Left forelimb (tissue), 1 donor: Measurements from ENCODE around the gene SYCP2.

ENCODE experiments used
- DNase-seq: peaks from one replicate; pipeline ENCODE4 v3.0.0-alpha.2; 2018; ENCODE audit warnings: low spot score

SYCP2 gene

DNA sequence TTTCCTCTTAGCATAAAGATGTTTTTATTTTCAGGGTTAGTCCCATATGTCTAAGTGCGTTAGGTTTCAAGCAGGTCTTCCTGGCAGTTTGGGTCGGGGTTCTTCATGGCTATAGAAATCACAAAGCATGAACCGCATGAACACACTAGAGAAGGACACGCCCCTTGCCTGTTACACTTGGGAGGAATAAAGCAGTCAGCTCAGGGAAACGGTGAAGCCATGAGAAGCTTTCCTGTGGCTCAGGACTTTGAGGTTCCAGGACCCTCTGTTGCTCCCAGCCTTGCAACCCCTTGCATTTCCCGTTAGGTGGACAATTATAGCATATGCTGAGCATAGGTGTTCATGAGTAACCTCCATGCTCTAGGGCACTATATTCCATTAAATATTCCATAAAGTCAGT lies 96.7 kb downstream of the SYCP2 start:
- DNase-seq: no peak

DNA sequence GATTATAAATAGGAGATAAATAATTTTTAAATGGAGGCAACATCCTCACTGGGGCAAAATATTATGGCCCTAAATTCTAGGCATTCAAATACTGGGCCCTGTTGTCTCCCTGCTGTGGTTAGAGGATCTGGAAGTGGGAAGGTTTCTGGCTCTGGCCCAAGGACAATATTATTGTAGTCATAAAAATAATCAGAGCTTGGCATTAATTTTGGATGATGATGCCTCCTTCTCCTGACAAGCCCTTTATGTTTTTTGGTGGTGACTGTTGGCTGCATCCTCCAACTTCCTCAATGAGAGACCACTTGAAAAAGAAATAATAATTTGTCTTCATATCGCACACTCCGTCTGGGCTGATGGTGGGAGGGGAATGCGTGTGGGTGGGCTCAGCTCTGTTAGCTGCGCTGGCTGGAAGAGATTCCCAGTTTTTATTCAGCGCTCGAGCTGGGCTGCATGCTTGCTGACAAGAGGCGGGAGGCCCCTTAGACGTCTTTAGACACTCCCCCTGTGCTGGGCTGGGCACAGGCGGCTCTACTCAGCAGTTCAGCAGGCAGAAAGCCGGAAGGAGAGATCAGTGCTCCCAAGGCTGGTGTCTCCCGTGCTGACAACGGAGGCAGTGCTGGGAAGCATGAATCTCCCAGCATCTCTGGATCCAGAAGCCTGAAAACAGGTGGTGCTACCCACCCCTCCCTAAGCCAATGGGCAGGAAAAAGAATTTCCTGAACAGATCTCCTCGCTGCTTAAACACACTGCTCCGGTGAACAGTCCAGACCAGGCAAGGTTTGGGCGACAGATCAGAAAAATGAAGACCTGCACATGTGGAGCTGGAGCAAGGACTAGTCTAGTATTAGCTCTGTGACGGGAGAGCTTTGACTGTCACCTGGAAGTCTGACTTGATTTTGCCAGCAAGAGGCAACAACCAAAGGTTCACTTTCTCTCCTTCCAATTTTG lies 97.7 kb downstream of the SYCP2 start:
- DNase-seq: peak; percentile 69

DNA sequence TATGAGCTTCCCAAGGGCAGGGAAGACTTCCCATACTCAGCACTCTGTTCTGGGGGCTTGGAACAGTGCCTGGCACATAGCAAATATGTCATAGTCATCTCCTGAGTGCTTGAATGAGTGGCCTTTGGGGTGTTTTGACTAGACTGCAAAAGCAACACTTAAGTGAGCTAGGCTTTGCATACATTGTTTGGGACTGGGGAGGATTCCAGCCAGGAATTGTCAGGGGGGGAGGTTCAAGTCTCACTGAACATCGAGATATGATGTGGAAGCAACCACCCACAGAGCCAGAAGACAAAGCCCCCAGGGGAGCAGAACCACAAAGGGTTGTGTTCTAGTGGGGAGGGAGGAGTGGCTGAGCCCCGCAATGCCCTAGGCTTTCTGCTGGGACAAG lies 98.4 kb downstream of the SYCP2 start:
- peak; percentile 53 for DNase-seq

DNA sequence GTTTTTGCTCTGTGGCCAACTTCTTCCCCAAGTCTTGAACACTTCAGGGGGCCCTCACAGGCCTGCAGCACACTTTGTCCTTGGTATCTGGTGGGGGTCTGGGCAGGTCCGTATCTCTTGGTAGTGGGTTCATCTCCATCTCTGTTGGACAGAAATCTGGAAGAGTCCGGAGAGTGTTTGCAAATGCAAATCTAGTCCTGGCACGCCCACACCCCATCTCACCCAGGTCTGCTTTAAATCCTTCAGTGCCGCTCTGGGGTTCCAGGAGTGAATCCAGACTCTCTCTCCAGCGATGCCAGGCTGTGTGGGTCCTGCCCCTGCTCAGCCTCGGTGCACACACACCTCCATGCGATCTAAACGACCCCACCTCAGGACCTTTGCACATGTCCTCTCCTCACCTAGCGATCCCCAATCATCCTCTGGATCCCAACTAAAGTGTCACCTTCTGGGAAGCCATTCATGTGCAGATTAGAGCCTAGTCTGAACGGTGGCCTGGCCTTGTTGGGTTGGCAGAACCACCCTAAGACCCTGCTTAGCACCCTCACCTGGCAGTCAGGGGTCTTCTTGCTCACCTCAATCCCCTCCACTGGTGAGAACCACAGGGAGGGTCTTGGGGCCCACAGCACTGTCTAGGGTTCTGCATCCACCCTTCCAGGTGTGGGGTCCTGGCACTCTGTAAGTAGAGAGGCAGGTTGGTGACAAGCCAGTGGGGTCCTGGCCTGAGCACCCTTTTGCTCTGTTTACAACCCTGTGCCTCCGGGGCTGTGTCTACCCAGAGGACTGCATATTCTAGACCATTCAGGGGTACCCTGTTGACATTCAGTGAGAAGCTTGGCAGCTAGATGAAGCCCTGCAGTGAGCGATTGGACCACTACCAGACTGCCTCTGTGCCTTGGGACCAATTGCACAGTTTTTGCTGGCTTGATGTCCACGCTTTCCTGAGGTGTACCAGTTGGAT lies 100.8 kb downstream of the SYCP2 start:
- DNase-seq: peak; percentile 58

DNA sequence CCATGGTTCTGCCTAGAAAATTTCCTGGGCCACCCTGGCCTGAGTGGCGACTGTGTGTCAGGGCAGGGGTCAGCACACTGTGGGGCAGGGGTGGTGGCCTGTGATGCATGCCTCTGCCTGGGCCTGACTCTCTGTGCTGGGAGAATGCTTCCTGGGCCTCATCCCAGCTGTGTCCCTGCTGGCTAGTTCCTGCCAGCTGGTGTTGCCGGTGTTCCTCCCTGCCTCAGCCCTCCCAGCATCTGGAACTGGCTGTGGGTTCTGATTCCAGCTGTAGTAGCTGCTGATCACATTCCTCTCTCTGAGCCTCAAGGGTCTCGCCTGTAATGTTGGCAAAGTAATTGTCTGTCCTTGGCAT lies 101.5 kb downstream of the SYCP2 start:
- DNase-seq: peak; percentile 72

DNA sequence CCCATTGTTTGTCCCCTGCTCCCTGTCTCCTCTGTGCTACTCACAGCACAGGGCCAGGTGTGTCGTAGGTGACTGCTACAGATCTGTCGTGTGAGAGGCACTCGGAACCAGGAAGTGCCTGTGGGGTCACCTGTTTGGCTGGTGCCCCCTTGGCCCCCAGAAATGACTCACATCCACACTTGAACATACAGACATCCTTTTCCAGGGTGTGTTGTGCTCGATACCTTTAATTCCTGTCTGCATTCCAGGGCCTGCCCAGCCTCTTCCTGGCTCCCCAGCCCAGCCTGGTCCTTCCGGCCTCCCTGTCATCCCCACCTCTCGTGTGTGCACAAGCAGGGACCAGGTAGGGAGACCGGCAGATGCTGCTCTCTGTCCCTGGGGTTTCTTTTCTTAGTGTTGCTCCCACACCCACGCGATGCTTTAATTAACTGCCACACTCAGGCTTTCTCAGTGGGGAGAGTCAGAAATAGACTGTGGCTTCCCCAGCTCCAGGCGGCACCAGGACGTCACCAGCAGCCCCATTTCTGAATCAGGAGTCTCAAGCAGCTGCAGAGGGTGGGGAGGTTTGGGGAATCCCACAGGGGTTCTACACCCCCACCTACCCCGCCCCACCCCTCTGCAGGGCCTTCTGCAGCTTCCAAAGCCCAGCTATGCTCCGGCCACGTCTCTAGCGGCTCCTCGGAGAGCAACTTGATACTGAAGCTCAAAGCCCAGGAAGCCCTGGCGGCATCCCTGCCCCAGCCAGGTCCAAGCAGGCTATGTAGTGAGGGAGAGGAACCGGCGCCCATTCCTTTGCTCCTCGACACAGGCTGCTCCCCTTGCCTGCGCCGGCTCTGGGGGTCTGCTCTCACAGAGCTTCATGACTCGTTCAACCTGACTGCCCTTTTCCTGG lies 102.2 kb downstream of the SYCP2 start:
- DNase-seq: peak; percentile 58

DNA sequence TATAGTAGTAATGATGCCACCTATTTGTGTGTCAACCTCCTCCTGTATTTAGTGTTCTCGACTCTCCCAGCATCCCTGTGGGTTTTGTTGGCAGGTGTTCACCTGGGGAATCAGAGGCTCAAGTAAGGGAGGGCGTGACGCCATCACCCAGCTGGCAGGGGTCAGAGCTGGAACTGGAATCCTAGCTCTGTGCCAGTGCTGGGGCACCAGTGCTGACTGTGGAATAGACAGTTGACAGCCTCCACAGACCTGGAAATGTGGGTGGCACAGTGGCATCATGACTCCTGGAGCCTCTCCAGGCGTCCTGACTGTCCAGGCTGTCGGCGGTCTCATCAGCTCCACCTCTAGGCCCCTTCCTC lies 102.8 kb downstream of the SYCP2 start:
- DNase-seq: peak; percentile 60

DNA sequence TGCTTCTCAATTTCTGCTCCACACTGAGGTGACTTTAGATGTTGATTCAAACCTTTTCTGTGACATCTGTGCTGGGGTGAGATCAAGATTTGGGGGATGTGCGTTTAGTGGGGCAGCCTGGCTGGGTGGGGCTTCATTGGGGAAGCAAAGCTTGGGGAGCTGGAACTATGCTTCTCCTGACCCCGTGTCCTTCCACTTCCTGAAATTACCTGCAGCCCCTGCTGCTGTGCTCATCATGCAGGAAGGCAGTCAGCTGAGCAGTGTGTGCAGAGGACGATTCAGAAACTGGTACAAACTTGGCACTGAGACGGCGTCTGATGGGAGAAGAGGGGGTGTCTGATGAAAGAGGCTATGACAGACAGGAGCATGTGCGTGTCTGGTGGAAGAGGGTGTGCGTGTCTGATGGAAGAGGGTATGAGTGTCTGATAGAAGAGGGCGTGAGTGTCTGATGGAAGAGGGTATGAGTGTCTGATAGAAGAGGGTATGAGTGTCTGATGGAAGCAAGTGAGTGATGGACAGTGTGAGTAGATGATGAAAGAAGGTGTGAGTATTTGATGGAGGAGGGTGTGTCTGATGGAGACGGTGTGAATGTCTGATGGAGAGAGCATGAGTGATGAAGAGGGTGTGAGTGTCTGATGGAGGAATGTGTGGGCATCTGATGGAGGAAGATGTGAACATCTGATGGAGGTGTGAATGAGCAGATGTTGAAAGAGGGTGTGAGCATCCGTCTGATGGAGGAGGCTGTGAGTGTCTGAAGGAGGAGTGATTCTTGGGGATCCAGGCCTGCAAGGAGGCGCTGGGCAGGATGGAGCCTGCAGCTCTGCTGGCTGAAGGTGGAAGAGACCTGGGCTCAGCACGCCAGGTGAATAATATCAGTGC lies 103.4 kb downstream of the SYCP2 start:
- peak; percentile 38 for DNase-seq

DNA sequence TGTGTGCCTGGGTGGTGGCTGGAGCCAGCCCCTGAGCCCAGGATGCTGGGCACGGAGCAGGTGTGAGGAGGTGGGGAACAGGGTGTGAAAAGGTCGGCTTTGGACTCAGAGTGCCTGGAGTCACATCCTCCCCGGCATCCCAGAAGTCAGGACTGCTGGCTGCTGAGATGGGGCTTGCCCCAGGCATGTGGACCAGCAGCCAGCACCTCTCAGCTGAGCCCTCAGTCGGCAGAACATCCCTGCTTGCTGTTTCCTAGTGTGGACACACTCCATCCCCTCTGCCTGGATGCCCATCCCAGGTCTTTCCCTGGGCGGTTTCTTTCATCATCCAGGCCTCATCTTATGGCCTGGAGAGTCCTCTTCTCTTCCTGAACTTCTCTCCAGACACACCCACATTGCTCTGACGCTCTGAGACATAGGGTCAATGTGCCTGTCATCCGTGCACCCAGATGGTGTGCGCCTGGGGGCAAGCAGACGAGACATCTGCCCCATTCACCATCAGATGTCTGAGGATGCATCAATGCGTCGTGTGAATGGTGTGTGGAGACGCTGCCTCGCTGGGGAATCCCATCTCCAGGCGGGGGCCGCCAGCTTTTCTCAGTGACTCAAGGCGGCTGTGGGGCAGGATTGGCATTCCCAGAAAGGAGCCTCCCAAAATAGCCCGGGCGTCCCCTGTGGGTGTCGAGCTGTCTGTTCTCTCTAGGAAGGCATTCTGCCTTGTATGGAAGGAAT lies 104.2 kb downstream of the SYCP2 start:
- peak; percentile 65 for DNase-seq

DNA sequence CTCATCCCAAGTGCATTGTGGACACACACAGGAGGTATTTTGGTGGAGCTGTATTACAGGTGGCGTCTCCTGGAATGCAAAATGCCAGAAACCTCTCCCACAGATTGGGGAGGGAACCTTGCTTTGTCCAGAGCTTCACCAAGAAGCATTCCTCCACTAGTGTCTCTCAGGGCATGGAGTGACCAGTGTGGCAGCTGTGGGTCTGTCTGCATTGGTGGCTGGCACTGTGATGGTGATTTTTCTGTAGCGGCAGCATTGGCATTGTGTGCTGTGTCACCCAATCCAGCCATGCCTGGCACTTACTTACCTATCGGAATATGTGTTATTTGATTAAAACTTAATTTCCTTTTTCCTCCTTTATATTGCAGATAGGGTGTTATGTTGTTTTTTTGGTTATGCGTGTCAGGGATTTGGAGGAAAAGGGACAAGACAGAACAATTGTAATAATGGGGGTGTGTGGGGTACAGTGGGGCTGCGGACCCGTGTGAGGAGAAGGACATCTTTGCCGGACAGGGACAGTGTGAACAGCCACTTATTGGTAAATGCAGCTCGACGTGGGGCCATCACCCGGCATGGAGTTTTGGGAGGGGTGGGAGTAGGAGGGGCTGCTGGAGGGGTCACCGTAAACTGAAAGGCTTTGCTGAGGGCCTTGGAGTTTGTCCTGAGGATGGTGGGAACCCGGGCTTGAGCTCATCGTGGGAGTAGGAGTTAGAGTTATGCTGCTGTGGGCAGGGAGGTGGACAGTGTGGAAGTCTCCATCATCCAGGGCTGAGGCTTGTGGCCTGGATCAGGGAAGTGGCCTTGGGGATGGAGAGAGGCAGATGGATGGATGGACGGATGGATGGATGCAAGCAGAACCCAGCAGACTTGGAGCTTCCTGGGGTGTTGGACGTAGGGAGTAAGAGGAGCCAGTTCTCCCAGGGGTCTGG lies 105.0 kb downstream of the SYCP2 start:
- DNase-seq: peak; percentile 55

DNA sequence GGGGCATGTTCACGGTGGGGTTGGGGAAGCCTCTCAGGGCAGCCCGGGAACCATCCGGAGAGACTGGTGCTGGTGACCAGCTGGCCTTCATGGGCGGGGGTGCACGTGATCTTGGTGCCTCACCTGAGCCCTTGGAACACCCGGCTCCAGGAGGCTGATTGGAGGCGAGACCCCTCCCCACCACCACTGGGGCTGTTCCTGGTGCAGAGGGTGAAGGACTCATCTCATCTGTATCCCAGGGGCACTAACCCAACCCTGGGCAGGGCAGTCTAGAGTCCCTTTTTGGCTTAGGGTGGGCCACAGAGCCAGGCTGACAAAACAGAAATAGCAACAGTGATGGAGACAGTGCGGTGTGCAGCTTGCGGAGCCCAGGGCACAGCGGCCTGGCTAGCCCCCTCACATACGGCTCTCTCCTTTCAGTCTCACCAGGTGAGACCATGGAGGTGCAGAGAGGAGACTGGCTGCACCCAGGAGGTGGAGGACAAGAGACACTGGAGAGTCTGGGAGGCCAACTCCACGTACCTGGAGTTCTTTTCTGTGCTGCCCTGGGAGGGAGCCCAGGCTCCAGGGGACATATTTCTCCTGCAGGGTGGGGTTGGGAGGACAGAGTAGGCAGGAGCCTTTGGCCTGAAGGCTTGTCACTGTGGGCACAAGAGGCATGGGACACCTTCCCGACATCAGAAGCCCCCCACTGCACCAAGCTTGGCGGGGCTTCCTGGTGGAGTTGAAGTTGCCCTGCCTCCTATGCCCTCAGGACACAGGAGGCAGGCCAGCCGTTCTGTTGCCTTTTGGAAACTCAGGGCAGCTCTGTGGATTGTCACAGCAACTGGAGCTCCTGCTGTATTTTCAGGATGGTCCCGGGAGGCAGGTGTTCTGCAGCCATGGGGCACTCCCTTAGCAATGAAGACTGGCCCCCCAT lies 106.0 kb downstream of the SYCP2 start:
- DNase-seq: peak; percentile 57

DNA sequence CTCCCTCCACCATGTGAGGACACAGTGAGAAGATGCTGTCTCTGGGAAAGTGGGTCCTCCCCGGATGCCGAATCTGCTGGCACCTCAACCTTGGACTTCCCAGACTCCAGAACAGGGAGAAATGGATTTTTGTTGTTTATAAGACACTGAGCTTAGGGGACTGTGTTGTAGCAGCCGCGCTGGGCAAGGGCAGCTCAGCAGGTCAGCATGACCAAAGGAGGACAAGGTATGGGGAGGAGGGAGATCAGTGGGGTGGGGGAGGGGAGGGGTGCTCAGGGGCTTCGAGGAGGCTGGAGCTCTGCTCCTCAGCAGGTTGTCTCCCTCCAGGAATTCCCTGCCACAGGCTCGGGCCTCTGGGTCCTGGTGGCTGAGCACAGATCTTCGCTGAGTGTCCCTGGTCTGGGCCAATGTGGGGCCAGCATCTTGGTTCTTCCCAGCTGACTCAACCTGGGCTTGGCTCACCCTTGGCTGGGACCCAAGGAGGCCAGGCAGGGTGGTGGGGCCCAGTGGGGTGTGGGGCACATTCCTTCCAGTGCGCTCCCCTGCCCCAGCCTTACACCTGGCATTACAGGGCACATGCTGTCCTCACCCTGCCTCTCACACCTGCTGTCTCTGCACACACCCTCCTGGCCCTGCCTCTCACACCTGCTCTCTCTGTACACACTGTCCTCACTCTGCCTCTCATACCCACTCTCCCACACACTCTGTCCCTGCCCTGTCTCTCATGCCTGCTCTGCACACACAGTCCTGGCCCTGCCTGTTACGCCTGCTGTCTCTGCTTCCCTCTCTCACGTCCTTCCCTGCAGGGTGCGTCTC lies 107.3 kb downstream of the SYCP2 start:
- peak; percentile 65 for DNase-seq

DNA sequence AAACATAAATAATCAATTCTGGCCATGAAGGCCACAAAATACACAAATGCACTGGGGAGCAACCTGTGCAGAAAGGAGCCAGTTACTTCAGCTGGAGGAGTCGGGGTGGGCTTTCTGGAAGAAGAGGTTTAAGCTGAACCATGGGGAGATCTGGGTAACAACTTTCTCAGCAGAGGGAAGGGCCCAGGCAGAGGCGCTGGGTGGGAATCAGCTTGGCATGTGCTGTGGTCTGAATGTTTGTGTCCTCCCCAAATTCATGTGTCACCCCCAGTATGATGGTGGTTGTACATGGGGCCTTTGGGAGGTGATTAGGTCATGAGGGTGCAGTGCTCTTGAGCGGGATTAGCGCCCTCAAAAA lies 107.9 kb downstream of the SYCP2 start:
- peak; percentile 25 for DNase-seq

DNA sequence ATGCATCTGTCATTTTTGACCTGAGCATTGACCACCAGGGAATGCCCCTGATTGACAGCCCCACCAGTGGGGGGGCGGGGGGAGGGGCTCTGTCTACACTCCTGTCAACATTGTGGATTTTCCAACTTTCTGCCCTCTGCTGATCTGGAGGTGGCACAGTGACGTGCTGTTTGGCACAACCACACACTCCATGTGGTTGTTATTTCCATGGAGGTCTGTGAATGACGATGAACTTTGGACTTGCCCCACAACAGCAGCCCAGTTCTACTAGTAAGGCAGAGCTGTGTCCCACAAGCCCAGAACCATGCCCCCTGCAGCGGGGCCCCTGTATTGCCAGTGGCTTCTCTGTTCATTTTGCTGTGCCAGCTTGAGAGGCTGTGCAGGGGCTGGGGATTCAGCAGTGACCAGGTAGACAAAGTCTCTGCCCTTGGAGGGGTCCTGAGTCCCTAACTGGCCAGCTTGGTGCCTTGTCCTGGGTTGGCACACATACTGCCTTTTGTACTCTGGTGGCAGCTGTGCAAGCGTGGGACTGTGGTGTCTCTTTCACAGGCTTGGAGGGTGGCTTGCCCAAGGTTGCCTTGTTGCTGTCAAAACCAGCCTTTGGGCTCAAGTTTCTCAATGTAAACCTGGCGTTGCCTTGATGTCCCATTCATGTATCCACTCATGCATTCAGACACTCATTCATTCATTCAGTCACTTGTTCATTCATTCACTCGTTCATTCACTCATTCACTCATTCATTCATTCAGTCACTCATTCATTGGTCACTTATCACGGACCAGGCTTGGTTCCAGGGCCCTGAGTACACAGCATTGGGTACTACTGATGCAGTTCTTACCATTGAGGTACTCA lies 108.5 kb downstream of the SYCP2 start:
- peak; percentile 48 for DNase-seq

DNA sequence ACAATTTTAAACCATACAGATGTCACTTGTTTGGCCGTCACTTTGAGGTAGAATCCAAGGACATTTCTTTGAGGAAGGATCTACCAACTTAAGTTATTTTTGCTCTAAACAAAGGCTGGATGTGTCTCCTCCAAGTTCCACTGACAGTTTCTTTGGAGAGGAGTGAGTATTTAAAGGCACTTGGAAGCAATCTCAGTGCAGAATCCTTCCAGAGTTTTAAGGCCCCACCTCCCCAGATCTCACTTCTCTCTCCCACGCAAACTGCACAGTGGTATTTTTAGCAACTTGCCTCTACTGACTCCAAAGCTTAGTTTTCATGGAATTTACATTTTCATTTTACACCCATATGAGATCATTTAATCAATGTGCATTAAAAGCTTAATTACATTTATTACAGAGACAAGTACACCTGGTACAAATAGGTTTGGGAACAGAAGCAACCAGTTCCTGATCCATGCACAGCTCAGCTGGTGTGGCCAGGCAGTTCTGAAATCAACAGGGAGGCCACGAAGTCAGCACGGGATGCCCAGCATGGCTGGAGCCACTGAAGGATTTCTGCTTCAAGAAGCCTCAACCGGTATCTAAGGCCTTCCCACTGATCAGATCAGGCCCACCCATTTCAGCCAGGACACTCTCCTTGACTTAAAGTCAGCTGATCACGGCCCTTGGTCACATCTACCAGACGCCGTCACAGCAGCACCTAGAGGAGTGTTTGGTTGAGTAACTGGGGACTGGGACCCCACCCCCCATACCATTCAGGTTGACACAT lies 109.8 kb downstream of the SYCP2 start:
- DNase-seq: no peak
